Osteoblast (primary cell): ENCODE measurements around the gene GRB10. TPM values are rescaled to one million over a fixed set of nuclear protein-coding genes. Genes with fewer than 3 reads are reported as not detected.

Source experiments
- DNase-seq: peaks from one replicate; pipeline ENCODE4 v3.0.0; 2011; ENCODE audit warnings: low spot score, mixed read lengths; ENCODE audit not compliant: insufficient read length; ENCODE audit errors: missing footprints
- H2AFZ ChIP-seq: 2 replicates; pipeline ENCODE4 v1.6.0; 2011; ENCODE audit warnings: mild to moderate bottlenecking, low read length
- H3K27ac ChIP-seq: 2 replicates; pipeline ENCODE4 v1.5.1; 2011; ENCODE audit warnings: mild to moderate bottlenecking, low read depth, low read length, moderate library complexity
- H3K27me3 ChIP-seq: 2 replicates; pipeline ENCODE4 v1.6.0; 2012; ENCODE audit warnings: mild to moderate bottlenecking, control low read depth, inconsistent platforms, low read length, moderate library complexity; ENCODE audit not compliant: insufficient read depth
- H3K36me3 ChIP-seq: 2 replicates; pipeline ENCODE4 v1.5.1; 2011; ENCODE audit warnings: mild to moderate bottlenecking, low read length, control low read depth, moderate library complexity; ENCODE audit not compliant: insufficient read depth
- H3K4me1 ChIP-seq: 2 replicates; pipeline ENCODE4 v1.5.1; 2011; ENCODE audit warnings: mild to moderate bottlenecking, low read length, control low read depth, moderate library complexity; ENCODE audit not compliant: insufficient read depth
- H3K4me2 ChIP-seq: 2 replicates; pipeline ENCODE4 v1.6.0; 2011; ENCODE audit warnings: mild to moderate bottlenecking, low read length; ENCODE audit not compliant: insufficient read depth
- H3K4me3 ChIP-seq: fragments of 200-600 bp; sonication (generic); 3 replicates; pipeline ENCODE4 v1.5.1; 2012; ENCODE audit warnings: mild to moderate bottlenecking, low read length, inconsistent platforms; ENCODE audit not compliant: insufficient read depth
- H3K79me2 ChIP-seq: 2 replicates; pipeline ENCODE4 v1.6.0; 2012; ENCODE audit warnings: mild to moderate bottlenecking, low read length, control low read depth, inconsistent platforms; ENCODE audit not compliant: insufficient read depth
- H3K9me3 ChIP-seq: 2 replicates; pipeline ENCODE4 v1.5.1; 2011; ENCODE audit warnings: low read depth, low read length, control low read depth
- H4K20me1 ChIP-seq: 2 replicates; pipeline ENCODE4 v1.6.0; 2012; ENCODE audit warnings: mild to moderate bottlenecking, low read length, control low read depth; ENCODE audit not compliant: insufficient read depth
- CTCF ChIP-seq: IDR thresholded peaks from 2 replicates; pipeline ENCODE4 v1.5.1; 2011; ENCODE audit warnings: mild to moderate bottlenecking, low read depth, low read length, moderate library complexity; ENCODE audit errors: extremely low read depth
- total RNA-seq: library from RNA; depleted of rRNA; stranded (reverse); fragments of >200 nt; gene quantifications from 2 replicates; pipeline ENCODE4 v1.2.3, GENCODE V29; 2012

The GRB10 gene
- total RNA-seq, 1 donor, result 62.6 TPM

GRCh38 chr7:50822706-50823105, 40.0 kb upstream of the GRB10 start:
- H3K79me2 ChIP-seq, result no peaks in the 10 kb centered on the region
- H3K4me1 ChIP-seq, result peaks cover 42% of the 10 kb centered on the region
- no peaks in the 10 kb centered on the region for H3K9me3 ChIP-seq
- TF ChIP-seq CTCF, result no peak
- no peaks in the 10 kb centered on the region for H3K27me3 ChIP-seq
- peak overlapping the region; percentile 23 for H3K4me2 ChIP-seq
- DNase-seq, result no peak
- H4K20me1 ChIP-seq, result no peaks in the 10 kb centered on the region
- peak overlapping the region; percentile 9 for H3K4me3 ChIP-seq
- peak overlapping the region; percentile 44 for H2AFZ ChIP-seq
- peak overlapping the region; percentile 87 for H3K27ac ChIP-seq
- H3K36me3 ChIP-seq, result no peaks in the 10 kb centered on the region

GRCh38 chr7:50822110-50822509, 39.4 kb upstream of the GRB10 start:
- no peak for TF ChIP-seq CTCF
- Histone ChIP-seq H3K27me3 (no peaks in the 10 kb centered on the region), H3K4me1 (peaks cover 37% of the 10 kb centered on the region), H3K4me3 (peak overlapping the region; percentile 9), H3K79me2 (no peaks in the 10 kb centered on the region), H4K20me1 (no peaks in the 10 kb centered on the region), H3K27ac (peak overlapping the region; percentile 87), H2AFZ (peak overlapping the region; percentile 44), H3K9me3 (no peaks in the 10 kb centered on the region), H3K4me2 (peak overlapping the region; percentile 23), H3K36me3 (no peaks in the 10 kb centered on the region)
- DNase-seq, result no peak

- DNase-seq, result no peak
- peaks cover 31% of the 10 kb centered on the region for H3K4me1 ChIP-seq
- no peak overlapping the region for H3K4me3 ChIP-seq
- no peaks in the 10 kb centered on the region for H3K36me3 ChIP-seq
- no peak for TF ChIP-seq CTCF
- peak overlapping the region; percentile 87 for H3K27ac ChIP-seq
- H3K9me3 ChIP-seq, result no peaks in the 10 kb centered on the region
- no peaks in the 10 kb centered on the region for H4K20me1 ChIP-seq
- no peaks in the 10 kb centered on the region for H3K79me2 ChIP-seq
- H2AFZ ChIP-seq, result peak overlapping the region; percentile 43
- no peaks in the 10 kb centered on the region for H3K27me3 ChIP-seq
- peak overlapping the region; percentile 23 for H3K4me2 ChIP-seq
These were observed 38.8 kb upstream of the GRB10 start for GRCh38 chr7:50821457-50822008.

- no peaks in the 10 kb centered on the region for H4K20me1 ChIP-seq
- no peak for DNase-seq
- H3K27ac ChIP-seq, result no peak overlapping the region
- H3K36me3 ChIP-seq, result no peaks in the 10 kb centered on the region
- no peak overlapping the region for H3K4me2 ChIP-seq
- peaks cover 22% of the 10 kb centered on the region for H3K4me1 ChIP-seq
- H3K9me3 ChIP-seq, result no peaks in the 10 kb centered on the region
- H3K4me3 ChIP-seq, result no peak overlapping the region
- H3K79me2 ChIP-seq, result no peaks in the 10 kb centered on the region
- no peak for TF ChIP-seq CTCF
- H3K27me3 ChIP-seq, result no peaks in the 10 kb centered on the region
- peak overlapping the region; percentile 39 for H2AFZ ChIP-seq
These were observed 35.6 kb upstream of the GRB10 start for GRCh38 chr7:50818324-50818723.
